GM03348 (cell line): ENCODE results near the gene ANKRD29.

ENCODE experiments used
- DNase-seq: peaks from one replicate; pipeline ENCODE4 v3.0.0; 2012; ENCODE audit warnings: low spot score

ANKRD29 gene

GRCh38 chr18:23662309-23663263, at the start of gene ANKRD29:
Gene ANKRD29 (minus strand): TSS chr18:23662911. CDS start chr18:23662730, 181 bp downstream.
- DNase-seq, result peak; percentile 88

GRCh38 chr18:23712445-23712844, 49.7 kb upstream of the ANKRD29 start:
- DNase-seq, result no peak

GRCh38 chr18:23711426-23711825, 48.7 kb upstream of the ANKRD29 start:
- DNase-seq, result no peak

- no peak for DNase-seq
Measured at GRCh38 chr18:23710946-23711345, 48.2 kb upstream of the ANKRD29 start.

- DNase-seq, result no peak
Measured at GRCh38 chr18:23710068-23710527, 47.4 kb upstream of the ANKRD29 start.

GRCh38 chr18:23706971-23707640, 44.4 kb upstream of the ANKRD29 start:
- no peak for DNase-seq

GRCh38 chr18:23704806-23705205, 42.1 kb upstream of the ANKRD29 start:
- no peak for DNase-seq

- DNase-seq, result no peak
Measured at GRCh38 chr18:23703987-23704384, 41.3 kb upstream of the ANKRD29 start.

GRCh38 chr18:23703057-23703986, 40.6 kb upstream of the ANKRD29 start:
- DNase-seq, result peak; percentile 72

- DNase-seq, result no peak
Measured at GRCh38 chr18:23702606-23703005, 39.9 kb upstream of the ANKRD29 start.

GRCh38 chr18:23701544-23702064, 38.9 kb upstream of the ANKRD29 start:
- no peak for DNase-seq

- DNase-seq, result no peak
Measured at GRCh38 chr18:23701017-23701416, 38.3 kb upstream of the ANKRD29 start.

GRCh38 chr18:23694637-23695430, 32.1 kb upstream of the ANKRD29 start:
- DNase-seq, result no peak

GRCh38 chr18:23693846-23694245, 31.1 kb upstream of the ANKRD29 start:
- DNase-seq, result no peak

GRCh38 chr18:23690505-23691068, 27.9 kb upstream of the ANKRD29 start:
- no peak for DNase-seq

GRCh38 chr18:23689616-23690504, 27.1 kb upstream of the ANKRD29 start:
- no peak for DNase-seq

- DNase-seq, result peak; percentile 82
Measured at GRCh38 chr18:23689031-23689615, 26.4 kb upstream of the ANKRD29 start, which contains the start of gene LAMA3. Gene LAMA3 (plus strand): TSS chr18:23689453. CDS start chr18:23689684, 231 bp downstream.

GRCh38 chr18:23688528-23688927, 25.8 kb upstream of the ANKRD29 start:
- no peak for DNase-seq
